HG03060 (cell line): Measurements from ENCODE around the gene MAP2K6.

Experiments
- ATAC-seq: cut with Tn5 transposase; IDR thresholded peaks from one replicate; pipeline ENCODE4 v1.9.1; 2021; ENCODE audit warnings: low read depth, moderate number of reproducible peaks; ENCODE audit not compliant: unreplicated experiment

The MAP2K6 gene

GRCh38 chr17:69485901-69486643, 71.6 kb downstream of the MAP2K6 start:
- no peak for ATAC-seq

- no peak for ATAC-seq
These were observed 72.5 kb downstream of the MAP2K6 start for GRCh38 chr17:69486779-69487637.

- ATAC-seq: no peak
These were observed 74.8 kb downstream of the MAP2K6 start for GRCh38 chr17:69489313-69489712.

GRCh38 chr17:69492410-69493071, 78.0 kb downstream of the MAP2K6 start:
- no peak for ATAC-seq

- no peak for ATAC-seq
These were observed 81.3 kb downstream of the MAP2K6 start for GRCh38 chr17:69495787-69496186.

GRCh38 chr17:69497161-69497560, 82.7 kb downstream of the MAP2K6 start:
- ATAC-seq: no peak

- ATAC-seq: no peak
These were observed 84.8 kb downstream of the MAP2K6 start for GRCh38 chr17:69499318-69499717.

GRCh38 chr17:69500911-69501429, 86.5 kb downstream of the MAP2K6 start:
- no peak for ATAC-seq

- ATAC-seq: no peak
These were observed 87.3 kb downstream of the MAP2K6 start for GRCh38 chr17:69501591-69502468.

GRCh38 chr17:69503711-69504110, 89.2 kb downstream of the MAP2K6 start:
- peak; percentile 90 for ATAC-seq

- no peak for ATAC-seq
These were observed 91.2 kb downstream of the MAP2K6 start for GRCh38 chr17:69505740-69506139.

- ATAC-seq: no peak
These were observed 92.0 kb downstream of the MAP2K6 start for GRCh38 chr17:69506489-69506888.

- ATAC-seq: no peak
These were observed 94.3 kb downstream of the MAP2K6 start for GRCh38 chr17:69508814-69509213.

GRCh38 chr17:69511250-69511649, 96.8 kb downstream of the MAP2K6 start:
- no peak for ATAC-seq

- no peak for ATAC-seq
These were observed 98.4 kb downstream of the MAP2K6 start for GRCh38 chr17:69512946-69513345.

GRCh38 chr17:69516225-69516624, 101.7 kb downstream of the MAP2K6 start:
- no peak for ATAC-seq

GRCh38 chr17:69516911-69517310, 102.4 kb downstream of the MAP2K6 start:
- peak; percentile 93 for ATAC-seq

- no peak for ATAC-seq
These were observed 104.5 kb downstream of the MAP2K6 start for GRCh38 chr17:69518951-69519350.

GRCh38 chr17:69523244-69523861, 108.9 kb downstream of the MAP2K6 start:
- peak; percentile 62 for ATAC-seq

GRCh38 chr17:69524854-69525253, 110.4 kb downstream of the MAP2K6 start:
- ATAC-seq: no peak
